Stomach (tissue), 9 donors: ENCODE data around the gene SLC8B1. TPM values are rescaled to one million over a fixed set of nuclear protein-coding genes. Genes with fewer than 3 reads are reported as not detected.

ENCODE experiments used
- DNase-seq, 2 donors: peaks; one replicate each; pipeline versions ENCODE4 v3.0.0 to v3.0.0-alpha.2; 2013 to 2019
- H3K27ac ChIP-seq, 5 donors: fragments of 200-600 bp in 4 of 5; sonication (generic) in 4 of 5; one replicate each; pipeline ENCODE4 v1.5.1; 2013 to 2019; ENCODE audit warnings: mild to moderate bottlenecking in 1 of 5, moderate library complexity in 1 of 5
- H3K27me3 ChIP-seq, 3 donors: fragments of 200-600 bp; sonication (generic); one replicate each; pipeline ENCODE4 v1.5.1; 2017 to 2019; ENCODE audit warnings: mixed run types in 1 of 3
- H3K36me3 ChIP-seq, 4 donors: fragments of 200-600 bp; sonication (generic); 1 replicate in 3 of 4; 2 replicates in 1 of 4; pipeline ENCODE4 v1.5.1; 2016 to 2019
- H3K4me1 ChIP-seq, 4 donors: fragments of 200-600 bp; sonication (generic); one replicate each; pipeline ENCODE4 v1.5.1; 2016 to 2019
- H3K4me3 ChIP-seq, 4 donors: fragments of 200-600 bp; sonication (generic) in 3 of 4; one replicate each; pipeline ENCODE4 v1.5.1; 2016 to 2019; ENCODE audit warnings: mild to moderate bottlenecking in 1 of 4
- H3K9me3 ChIP-seq, 4 donors: fragments of 200-600 bp; sonication (generic); one replicate each; pipeline ENCODE4 v1.5.1; 2016 to 2019
- EP300 ChIP-seq: sonication (generic); formaldehyde crosslinking; IDR thresholded peaks from one replicate; pipeline ENCODE4 v1.6.1; 2017; ENCODE audit warnings: antibody characterized with exemption
- POLR2A ChIP-seq, 4 donors: fragments of 450-650 bp; IDR thresholded peaks; one replicate each; pipeline ENCODE4 v1.6.1; 2016; ENCODE audit warnings: antibody characterized with exemption in 4 of 4, control low read depth in 2 of 4, mild to moderate bottlenecking in 1 of 4, moderate library complexity in 1 of 4
- POLR2AphosphoS5 ChIP-seq, 3 donors: sonication (generic); formaldehyde crosslinking; IDR thresholded peaks; one replicate each; pipeline ENCODE4 v1.6.1; 2016; ENCODE audit warnings: antibody characterized with exemption in 3 of 3
- WGBS, 5 donors: extraction: QIAGEN DNeasy Blood & Tissue Kit in 3 of 5; methylation state at CpG; one replicate each; pipeline versions ENCODE4 v1.1.5 to v1.1.7; 2013 to 2018; 5-methylcytosine and 5-hydroxymethylcytosine counted together
- intact Hi-C: fragments of 100-400 bp; cut with DNase I; formaldehyde crosslinking; loops from one replicate; pipeline ENCODE4 v1.15.1; 2023; ENCODE audit warnings: low total_unique reads
- polyA plus RNA-seq, 3 donors: library from polyadenylated mRNA; stranded (reverse); fragments of 200-250 nt; gene quantifications; one replicate each; pipeline ENCODE4 v1.2.3, GENCODE V29; 2013
- total RNA-seq, 5 donors: library from RNA; depleted of rRNA; stranded (reverse); fragments of >200 nt; gene quantifications; one replicate each; pipeline versions ENCODE4 v1.1.0 to v1.2.3, GENCODE V29; 2014 to 2016
- TF ChIP-seq, protein P1 (sequence below), 7 experiments: fragments of 450-650 bp in 4 of 7; fragments of 200-600 bp in 3 of 7; sonication (generic) in 3 of 7; IDR thresholded peaks; one replicate each; pipeline ENCODE4 v1.5.1; 2016 to 2019; ENCODE audit warnings: antibody characterized with exemption in 7 of 7, control low read depth in 2 of 7, mild to moderate bottlenecking in 1 of 7
- donor health status: healthy with polysubstance abuse.
- donor health status: Bipolar disorder and iron deficiency.
- donor health status: healthy.

The SLC8B1 gene
- total and polyA plus RNA-seq, 8 donors = 9.0 to 167 (median 18.6) TPM

DNA sequence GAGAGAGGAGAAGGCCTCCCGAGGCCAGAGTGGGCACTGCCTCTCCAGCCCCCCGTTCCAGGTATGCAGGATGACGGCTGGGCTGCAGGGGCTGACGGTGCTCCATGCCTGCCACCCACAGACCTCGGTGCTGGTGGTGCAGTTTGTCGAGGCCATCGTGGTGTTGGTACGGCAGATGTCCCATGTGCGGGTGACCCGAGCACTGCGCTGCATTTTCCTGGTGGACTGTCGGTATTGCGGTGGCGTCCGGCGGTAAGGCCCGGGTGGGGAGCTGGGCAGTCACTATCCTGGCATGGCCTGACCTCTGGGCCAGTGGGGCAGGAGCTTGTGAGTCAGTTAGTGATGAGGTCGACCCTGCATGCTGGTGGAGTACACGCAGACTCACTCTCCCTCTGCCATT, 66.3 kb downstream of the SLC8B1 start:
- no peaks in the 10 kb centered on the region for H3K9me3 ChIP-seq
- DNase-seq = peak in 1 of 2 donors; percentile 1
- no peaks in the 10 kb centered on the region for H3K27me3 ChIP-seq
- peaks cover 38 to 90% (median 89%) of the 10 kb centered on the region in 4 donors for H3K36me3 ChIP-seq
- H3K4me1 ChIP-seq = peaks cover 6 to 28% (median 15%) of the 10 kb centered on the region in 4 donors
- intact Hi-C loops = no loop called here
- H3K4me3 ChIP-seq = no peak overlapping the region
- no peak overlapping the region for H3K27ac ChIP-seq
- 91 to 96% (median 95%) methylated on average over 12 to 19 of the region's 19 CpGs for WGBS, 5 donors
- TF ChIP-seq EP300 (no peak), POLR2AphosphoS5 (IDR thresholded peaks at IDR 0.05) (no peak), POLR2A (IDR thresholded peaks at IDR 0.05) (no peak)
- TF ChIP-seq, protein P1, sequence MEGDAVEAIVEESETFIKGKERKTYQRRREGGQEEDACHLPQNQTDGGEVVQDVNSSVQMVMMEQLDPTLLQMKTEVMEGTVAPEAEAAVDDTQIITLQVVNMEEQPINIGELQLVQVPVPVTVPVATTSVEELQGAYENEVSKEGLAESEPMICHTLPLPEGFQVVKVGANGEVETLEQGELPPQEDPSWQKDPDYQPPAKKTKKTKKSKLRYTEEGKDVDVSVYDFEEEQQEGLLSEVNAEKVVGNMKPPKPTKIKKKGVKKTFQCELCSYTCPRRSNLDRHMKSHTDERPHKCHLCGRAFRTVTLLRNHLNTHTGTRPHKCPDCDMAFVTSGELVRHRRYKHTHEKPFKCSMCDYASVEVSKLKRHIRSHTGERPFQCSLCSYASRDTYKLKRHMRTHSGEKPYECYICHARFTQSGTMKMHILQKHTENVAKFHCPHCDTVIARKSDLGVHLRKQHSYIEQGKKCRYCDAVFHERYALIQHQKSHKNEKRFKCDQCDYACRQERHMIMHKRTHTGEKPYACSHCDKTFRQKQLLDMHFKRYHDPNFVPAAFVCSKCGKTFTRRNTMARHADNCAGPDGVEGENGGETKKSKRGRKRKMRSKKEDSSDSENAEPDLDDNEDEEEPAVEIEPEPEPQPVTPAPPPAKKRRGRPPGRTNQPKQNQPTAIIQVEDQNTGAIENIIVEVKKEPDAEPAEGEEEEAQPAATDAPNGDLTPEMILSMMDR (IDR thresholded peaks at IDR 0.05) = no peak

DNA sequence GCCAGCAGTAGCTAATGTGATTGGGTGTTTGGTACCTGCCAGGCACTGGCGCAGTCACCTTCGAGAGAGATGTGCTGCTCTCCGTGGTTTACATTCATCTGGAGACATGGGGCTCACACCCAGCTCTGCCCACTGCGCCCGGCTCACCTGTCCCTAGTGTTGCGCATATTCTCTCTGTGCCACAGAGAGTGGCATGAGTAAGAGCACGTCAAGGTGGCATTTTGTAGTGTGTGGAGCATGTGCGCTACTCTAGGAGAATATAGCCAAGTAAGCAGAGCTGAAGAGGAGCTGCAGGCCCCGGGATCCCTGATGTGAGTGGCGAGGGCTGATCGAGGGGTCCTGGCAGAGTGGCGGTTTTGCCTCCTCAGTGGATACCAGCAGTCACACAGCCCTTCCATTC, 66.8 kb downstream of the SLC8B1 start:
- Histone ChIP-seq H3K4me1 (peaks cover 6 to 23% (median 16%) of the 10 kb centered on the region in 4 donors), H3K27ac (no peak overlapping the region), H3K27me3 (no peaks in the 10 kb centered on the region), H3K36me3 (peaks cover 37 to 90% (median 89%) of the 10 kb centered on the region in 4 donors), H3K9me3 (no peaks in the 10 kb centered on the region), H3K4me3 (no peak overlapping the region)
- TF ChIP-seq EP300 (no peak), POLR2A (IDR thresholded peaks at IDR 0.05) (no peak), POLR2AphosphoS5 (IDR thresholded peaks at IDR 0.05) (no peak)
- TF ChIP-seq, protein P1 (IDR thresholded peaks at IDR 0.05) = no peak
- DNase-seq = no peak
- intact Hi-C loops = no loop called here
- 96 to 98% (median 97%) methylated on average over 12 of the region's 12 CpGs for WGBS, 5 donors

DNA sequence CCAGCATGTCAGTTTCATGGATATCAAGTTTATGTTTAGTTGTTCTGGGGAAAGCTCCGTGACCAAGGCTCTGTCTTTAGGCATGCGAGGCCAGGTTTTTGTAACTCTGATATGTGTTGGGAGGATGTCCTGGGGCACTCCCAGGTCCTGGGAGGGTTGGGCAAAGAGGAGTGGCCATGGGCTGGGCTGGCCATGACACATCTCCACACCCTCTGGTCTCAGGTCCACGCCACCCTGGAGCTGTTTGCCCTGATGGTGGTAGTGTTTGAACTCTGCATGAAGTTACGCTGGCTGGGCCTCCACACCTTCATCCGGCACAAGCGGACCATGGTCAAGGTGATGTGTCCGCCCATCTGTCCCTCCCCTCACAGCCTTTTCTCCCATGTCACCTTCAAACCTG, 67.3 kb downstream of the SLC8B1 start:
- H3K4me3 ChIP-seq = no peak overlapping the region
- intact Hi-C loops = no loop called here
- no peak for DNase-seq
- H3K27me3 ChIP-seq = no peaks in the 10 kb centered on the region
- peaks cover 36 to 88% (median 86%) of the 10 kb centered on the region in 4 donors for H3K36me3 ChIP-seq
- no peaks in the 10 kb centered on the region for H3K9me3 ChIP-seq
- no peak overlapping the region for H3K27ac ChIP-seq
- 92 to 97% (median 93%) methylated on average over 6 to 7 of the region's 7 CpGs for WGBS, 5 donors
- TF ChIP-seq EP300 (no peak), POLR2A (IDR thresholded peaks at IDR 0.05) (no peak), POLR2AphosphoS5 (IDR thresholded peaks at IDR 0.05) (no peak)
- TF ChIP-seq, protein P1 (IDR thresholded peaks at IDR 0.05) = no peak
- peaks cover 2 to 19% (median 14%) of the 10 kb centered on the region in 4 donors for H3K4me1 ChIP-seq

DNA sequence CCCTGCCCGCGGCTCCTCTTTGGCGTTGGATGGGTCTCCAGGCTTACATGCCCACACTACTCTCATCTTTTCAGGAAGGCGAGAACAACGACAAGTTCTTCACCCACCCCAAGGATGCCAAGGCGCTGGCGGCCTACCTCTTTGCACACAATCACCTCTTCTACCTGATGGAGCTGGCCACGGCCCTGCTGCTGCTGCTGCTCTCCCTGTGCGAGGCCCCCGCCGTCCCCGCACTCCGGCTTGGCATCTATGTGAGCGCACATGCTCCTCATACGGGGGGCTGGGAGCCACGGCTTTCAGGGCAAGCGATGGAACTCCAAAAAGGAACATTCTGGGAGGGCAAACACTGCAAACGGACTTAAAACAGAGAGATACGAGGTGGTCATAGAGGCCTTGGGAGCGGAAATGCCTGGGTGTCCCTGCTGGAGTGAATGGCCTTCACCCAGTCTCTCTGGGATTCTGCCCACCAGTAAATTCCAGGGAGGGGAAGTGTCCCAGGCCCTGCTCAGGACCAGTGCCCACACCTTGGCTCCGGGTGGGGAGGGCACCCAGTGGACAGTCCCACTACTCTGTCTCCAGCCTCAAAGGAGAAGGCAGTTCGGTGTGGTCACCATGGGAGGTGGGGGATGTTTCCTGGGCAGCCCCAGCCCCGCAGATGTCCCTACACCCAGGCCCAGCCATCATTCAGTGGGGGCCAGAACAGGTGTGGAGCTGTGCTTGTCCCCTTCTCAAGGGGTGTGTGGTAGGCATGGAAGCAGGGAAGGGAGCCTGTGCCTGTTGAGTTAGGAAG, 68.6 kb downstream of the SLC8B1 start:
- intact Hi-C loops = no loop called here
- no peak for DNase-seq
- WGBS, 5 donors = 90 to 96% (median 96%) methylated on average over 20 to 23 of the region's 23 CpGs
- TF ChIP-seq POLR2AphosphoS5 (IDR thresholded peaks at IDR 0.05) (no peak), POLR2A (IDR thresholded peaks at IDR 0.05) (no peak), EP300 (no peak)
- TF ChIP-seq, protein P1 (IDR thresholded peaks at IDR 0.05) = no peak
- H3K4me1 ChIP-seq = peaks cover 0 to 18% (median 15%) of the 10 kb centered on the region in 4 donors
- peaks cover 36 to 87% (median 80%) of the 10 kb centered on the region in 4 donors for H3K36me3 ChIP-seq
- no peaks in the 10 kb centered on the region for H3K9me3 ChIP-seq
- H3K4me3 ChIP-seq = no peak overlapping the region
- H3K27ac ChIP-seq = no peak overlapping the region
- no peaks in the 10 kb centered on the region for H3K27me3 ChIP-seq
